Measurements from ENCODE around the gene ANXA11. TPM values are rescaled to one million over a fixed set of nuclear protein-coding genes. Genes with fewer than 3 reads are reported as not detected.

ANXA11 gene
- total and polyA plus RNA-seq, 2 experiments from 2014 or later = 42.3 to 70.0 TPM

DNA sequence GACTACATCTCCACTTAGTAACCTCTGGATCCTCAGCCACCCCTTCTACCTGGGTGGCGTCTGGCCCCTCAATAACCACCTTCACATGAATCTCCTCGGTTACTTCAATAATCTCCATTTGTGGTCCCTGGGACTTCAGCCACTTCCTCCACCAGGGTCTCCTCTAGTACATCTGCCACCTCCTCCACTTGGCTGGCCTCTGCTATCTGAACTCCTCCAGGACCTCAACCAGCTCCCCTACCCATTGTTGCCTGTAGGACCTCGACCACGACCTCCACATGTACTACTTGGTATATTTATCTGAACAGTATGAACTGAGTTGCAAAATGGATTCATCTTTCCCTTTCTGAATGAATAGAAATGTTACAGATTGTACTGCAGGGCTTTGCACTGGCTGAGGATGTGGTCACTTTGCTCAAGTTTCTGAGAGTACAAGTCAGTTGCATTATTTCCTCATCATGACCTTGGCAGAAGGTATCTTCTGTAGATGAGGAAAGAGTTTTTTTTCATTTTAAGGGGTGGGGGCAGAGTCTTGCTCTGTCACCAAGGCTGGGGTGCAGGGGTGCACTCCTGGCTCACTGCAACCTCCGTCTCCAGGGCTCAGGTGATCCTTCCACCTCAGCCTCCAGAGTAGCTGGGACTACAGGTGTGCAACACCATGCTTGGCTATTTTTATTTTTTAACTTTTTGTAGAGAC, 48.1 kb upstream of the ANXA11 start:
- DNase-seq (ENCODE audit: low spot score) (no peak), ATAC-seq (no peak)

DNA sequence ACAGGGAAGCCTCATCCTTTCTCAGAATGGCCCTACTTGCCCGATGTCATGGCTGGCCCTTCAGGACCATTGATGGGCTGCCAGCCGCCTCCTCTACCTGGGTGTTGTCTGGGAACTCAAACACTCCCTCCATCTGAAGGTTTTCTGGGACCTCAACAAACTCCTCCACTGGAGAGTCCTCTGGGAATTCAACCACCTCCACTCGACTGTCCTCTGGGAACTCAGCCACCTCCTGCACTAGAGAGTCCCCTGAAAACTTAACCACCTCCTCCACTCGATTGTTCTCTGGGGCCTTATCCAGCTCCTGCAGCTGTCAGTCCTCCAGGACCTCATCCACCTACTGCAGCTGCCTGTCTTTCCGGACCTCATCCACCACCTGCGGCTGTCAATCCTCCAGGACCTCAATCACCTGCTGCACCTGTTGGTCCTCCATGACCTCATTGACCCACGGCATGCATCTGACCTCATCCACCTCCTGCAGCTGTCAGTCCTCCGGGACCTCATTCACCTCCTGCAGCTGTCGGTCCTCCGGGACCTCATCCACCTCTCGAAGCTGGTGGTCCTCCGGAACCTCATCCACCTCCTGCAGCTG, 47.1 kb upstream of the ANXA11 start:
- DNase-seq (ENCODE audit: low spot score) (no peak), ATAC-seq (no peak)
- Histone ChIP-seq H4K20me1 (replicated peaks; ENCODE audit: insufficient read depth) (no peaks in the 10 kb centered on the region), H3K9me2 (ENCODE audit: insufficient read depth) (0 out of 2 replicates have a peak, but pooled peaks cover 3% of the 10 kb centered on the region), H3K36me3 (ENCODE audit: insufficient read depth) (no peaks in the 10 kb centered on the region), H3K4me3 (no peak overlapping the region), H3K4me2 (no peak overlapping the region), H3K79me2 (replicated peaks; ENCODE audit: insufficient read depth) (no peaks in the 10 kb centered on the region), H2AFZ (no peak overlapping the region), H3K27ac (ENCODE audit: low read depth) (no peak overlapping the region), H3K4me1 (ENCODE audit: insufficient read depth) (0 out of 2 replicates have a peak, but pooled peaks cover 5% of the 10 kb centered on the region), H3K27me3 (ENCODE audit: insufficient read depth) (no peaks in the 10 kb centered on the region), H3F3A (replicated peaks; ENCODE audit: low read depth) (no peaks in the 10 kb centered on the region)
- Mint-ChIP-seq H3K9me3 (no peaks in the 10 kb centered on the region; the same call in 2 of the 3 replicates), H3K36me3 (ENCODE audit: low read depth) (no peaks in the 10 kb centered on the region), H3K27ac (no peak overlapping the region), H3K27me3 (ENCODE audit: insufficient read depth, low read depth, poor library complexity) (peaks cover 6% of the 10 kb centered on the region), H3K4me3 (no peak overlapping the region), H3K4me1 (peaks cover 6% of the 10 kb centered on the region)
- TF ChIP-seq JUNB (IDR thresholded peaks at IDR 0.05; ENCODE audit: unreplicated experiment) = no peak
- TF ChIP-seq CREB1 (CRISPR knock-in tag; IDR thresholded peaks at IDR 0.05; ENCODE audit: low read depth) = no peak
- TF ChIP-seq, protein P1, sequence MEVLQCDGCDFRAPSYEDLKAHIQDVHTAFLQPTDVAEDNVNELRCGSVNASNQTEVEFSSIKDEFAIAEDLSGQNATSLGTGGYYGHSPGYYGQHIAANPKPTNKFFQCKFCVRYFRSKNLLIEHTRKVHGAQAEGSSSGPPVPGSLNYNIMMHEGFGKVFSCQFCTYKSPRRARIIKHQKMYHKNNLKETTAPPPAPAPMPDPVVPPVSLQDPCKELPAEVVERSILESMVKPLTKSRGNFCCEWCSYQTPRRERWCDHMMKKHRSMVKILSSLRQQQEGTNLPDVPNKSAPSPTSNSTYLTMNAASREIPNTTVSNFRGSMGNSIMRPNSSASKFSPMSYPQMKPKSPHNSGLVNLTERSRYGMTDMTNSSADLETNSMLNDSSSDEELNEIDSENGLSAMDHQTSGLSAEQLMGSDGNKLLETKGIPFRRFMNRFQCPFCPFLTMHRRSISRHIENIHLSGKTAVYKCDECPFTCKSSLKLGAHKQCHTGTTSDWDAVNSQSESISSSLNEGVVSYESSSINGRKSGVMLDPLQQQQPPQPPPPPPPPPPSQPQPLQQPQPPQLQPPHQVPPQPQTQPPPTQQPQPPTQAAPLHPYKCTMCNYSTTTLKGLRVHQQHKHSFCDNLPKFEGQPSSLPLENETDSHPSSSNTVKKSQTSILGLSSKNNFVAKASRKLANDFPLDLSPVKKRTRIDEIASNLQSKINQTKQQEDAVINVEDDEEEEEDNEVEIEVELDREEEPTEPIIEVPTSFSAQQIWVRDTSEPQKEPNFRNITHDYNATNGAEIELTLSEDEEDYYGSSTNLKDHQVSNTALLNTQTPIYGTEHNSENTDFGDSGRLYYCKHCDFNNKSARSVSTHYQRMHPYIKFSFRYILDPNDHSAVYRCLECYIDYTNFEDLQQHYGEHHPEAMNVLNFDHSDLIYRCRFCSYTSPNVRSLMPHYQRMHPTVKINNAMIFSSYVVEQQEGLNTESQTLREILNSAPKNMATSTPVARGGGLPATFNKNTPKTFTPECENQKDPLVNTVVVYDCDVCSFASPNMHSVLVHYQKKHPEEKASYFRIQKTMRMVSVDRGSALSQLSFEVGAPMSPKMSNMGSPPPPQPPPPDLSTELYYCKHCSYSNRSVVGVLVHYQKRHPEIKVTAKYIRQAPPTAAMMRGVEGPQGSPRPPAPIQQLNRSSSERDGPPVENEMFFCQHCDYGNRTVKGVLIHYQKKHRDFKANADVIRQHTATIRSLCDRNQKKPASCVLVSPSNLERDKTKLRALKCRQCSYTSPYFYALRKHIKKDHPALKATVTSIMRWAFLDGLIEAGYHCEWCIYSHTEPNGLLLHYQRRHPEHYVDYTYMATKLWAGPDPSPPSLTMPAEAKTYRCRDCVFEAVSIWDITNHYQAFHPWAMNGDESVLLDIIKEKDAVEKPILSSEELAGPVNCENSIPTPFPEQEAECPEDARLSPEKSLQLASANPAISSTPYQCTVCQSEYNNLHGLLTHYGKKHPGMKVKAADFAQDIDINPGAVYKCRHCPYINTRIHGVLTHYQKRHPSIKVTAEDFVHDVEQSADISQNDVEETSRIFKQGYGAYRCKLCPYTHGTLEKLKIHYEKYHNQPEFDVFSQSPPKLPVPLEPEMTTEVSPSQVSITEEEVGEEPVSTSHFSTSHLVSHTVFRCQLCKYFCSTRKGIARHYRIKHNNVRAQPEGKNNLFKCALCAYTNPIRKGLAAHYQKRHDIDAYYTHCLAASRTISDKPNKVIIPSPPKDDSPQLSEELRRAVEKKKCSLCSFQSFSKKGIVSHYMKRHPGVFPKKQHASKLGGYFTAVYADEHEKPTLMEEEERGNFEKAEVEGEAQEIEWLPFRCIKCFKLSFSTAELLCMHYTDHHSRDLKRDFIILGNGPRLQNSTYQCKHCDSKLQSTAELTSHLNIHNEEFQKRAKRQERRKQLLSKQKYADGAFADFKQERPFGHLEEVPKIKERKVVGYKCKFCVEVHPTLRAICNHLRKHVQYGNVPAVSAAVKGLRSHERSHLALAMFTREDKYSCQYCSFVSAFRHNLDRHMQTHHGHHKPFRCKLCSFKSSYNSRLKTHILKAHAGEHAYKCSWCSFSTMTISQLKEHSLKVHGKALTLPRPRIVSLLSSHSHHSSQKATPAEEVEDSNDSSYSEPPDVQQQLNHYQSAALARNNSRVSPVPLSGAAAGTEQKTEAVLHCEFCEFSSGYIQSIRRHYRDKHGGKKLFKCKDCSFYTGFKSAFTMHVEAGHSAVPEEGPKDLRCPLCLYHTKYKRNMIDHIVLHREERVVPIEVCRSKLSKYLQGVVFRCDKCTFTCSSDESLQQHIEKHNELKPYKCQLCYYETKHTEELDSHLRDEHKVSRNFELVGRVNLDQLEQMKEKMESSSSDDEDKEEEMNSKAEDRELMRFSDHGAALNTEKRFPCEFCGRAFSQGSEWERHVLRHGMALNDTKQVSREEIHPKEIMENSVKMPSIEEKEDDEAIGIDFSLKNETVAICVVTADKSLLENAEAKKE (CRISPR knock-in tag; IDR thresholded peaks at IDR 0.05) = no peak

More for the DNA sequence above, 48.1 kb upstream of the ANXA11 start:
- Histone ChIP-seq H3K4me2 (no peak overlapping the region), H3K4me3 (no peak overlapping the region), H3F3A (replicated peaks; ENCODE audit: low read depth) (no peaks in the 10 kb centered on the region), H3K36me3 (ENCODE audit: insufficient read depth) (no peaks in the 10 kb centered on the region), H3K79me2 (replicated peaks; ENCODE audit: insufficient read depth) (no peaks in the 10 kb centered on the region), H2AFZ (no peak overlapping the region), H3K4me1 (ENCODE audit: insufficient read depth) (0 out of 2 replicates have a peak, but pooled peaks cover 5% of the 10 kb centered on the region), H4K20me1 (replicated peaks; ENCODE audit: insufficient read depth) (no peaks in the 10 kb centered on the region), H3K9me2 (ENCODE audit: insufficient read depth) (0 out of 2 replicates have a peak, but pooled peaks cover 3% of the 10 kb centered on the region), H3K27me3 (ENCODE audit: insufficient read depth) (no peaks in the 10 kb centered on the region), H3K27ac (ENCODE audit: low read depth) (no peak overlapping the region)
- Mint-ChIP-seq H3K4me1 (peaks cover 6% of the 10 kb centered on the region), H3K9me3 (no peaks in the 10 kb centered on the region; the same call in 2 of the 3 replicates), H3K36me3 (ENCODE audit: low read depth) (no peaks in the 10 kb centered on the region), H3K27ac (no peak overlapping the region), H3K4me3 (no peak overlapping the region), H3K27me3 (ENCODE audit: insufficient read depth, low read depth, poor library complexity) (peaks cover 6% of the 10 kb centered on the region)
- TF ChIP-seq ZNF331 (CRISPR knock-in tag; IDR thresholded peaks at IDR 0.05; ENCODE audit: low read depth) (no peak), POLR2AphosphoS5 (IDR thresholded peaks at IDR 0.05; ENCODE audit: low read depth) (no peak), EZH2phosphoT487 (IDR thresholded peaks at IDR 0.05; ENCODE audit: unreplicated experiment) (no peak), STAT1 (IDR thresholded peaks at IDR 0.05; ENCODE audit: unreplicated experiment) (no peak), JUNB (IDR thresholded peaks at IDR 0.05; ENCODE audit: unreplicated experiment) (no peak), ZNF114 (CRISPR knock-in tag; IDR thresholded peaks at IDR 0.05) (no peak), NANOG (IDR thresholded peaks at IDR 0.05; ENCODE audit: borderline replicate concordance) (no peak), CREB1 (CRISPR knock-in tag; IDR thresholded peaks at IDR 0.05; ENCODE audit: low read depth) (no peak)
- TF ChIP-seq, protein P2, sequence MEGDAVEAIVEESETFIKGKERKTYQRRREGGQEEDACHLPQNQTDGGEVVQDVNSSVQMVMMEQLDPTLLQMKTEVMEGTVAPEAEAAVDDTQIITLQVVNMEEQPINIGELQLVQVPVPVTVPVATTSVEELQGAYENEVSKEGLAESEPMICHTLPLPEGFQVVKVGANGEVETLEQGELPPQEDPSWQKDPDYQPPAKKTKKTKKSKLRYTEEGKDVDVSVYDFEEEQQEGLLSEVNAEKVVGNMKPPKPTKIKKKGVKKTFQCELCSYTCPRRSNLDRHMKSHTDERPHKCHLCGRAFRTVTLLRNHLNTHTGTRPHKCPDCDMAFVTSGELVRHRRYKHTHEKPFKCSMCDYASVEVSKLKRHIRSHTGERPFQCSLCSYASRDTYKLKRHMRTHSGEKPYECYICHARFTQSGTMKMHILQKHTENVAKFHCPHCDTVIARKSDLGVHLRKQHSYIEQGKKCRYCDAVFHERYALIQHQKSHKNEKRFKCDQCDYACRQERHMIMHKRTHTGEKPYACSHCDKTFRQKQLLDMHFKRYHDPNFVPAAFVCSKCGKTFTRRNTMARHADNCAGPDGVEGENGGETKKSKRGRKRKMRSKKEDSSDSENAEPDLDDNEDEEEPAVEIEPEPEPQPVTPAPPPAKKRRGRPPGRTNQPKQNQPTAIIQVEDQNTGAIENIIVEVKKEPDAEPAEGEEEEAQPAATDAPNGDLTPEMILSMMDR (conservative IDR thresholded peaks at IDR 0.05; ENCODE audit: low read depth in 2 of 2) = no peak
- TF ChIP-seq, protein P3, sequence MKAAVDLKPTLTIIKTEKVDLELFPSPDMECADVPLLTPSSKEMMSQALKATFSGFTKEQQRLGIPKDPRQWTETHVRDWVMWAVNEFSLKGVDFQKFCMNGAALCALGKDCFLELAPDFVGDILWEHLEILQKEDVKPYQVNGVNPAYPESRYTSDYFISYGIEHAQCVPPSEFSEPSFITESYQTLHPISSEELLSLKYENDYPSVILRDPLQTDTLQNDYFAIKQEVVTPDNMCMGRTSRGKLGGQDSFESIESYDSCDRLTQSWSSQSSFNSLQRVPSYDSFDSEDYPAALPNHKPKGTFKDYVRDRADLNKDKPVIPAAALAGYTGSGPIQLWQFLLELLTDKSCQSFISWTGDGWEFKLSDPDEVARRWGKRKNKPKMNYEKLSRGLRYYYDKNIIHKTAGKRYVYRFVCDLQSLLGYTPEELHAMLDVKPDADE (IDR thresholded peaks at IDR 0.05) = no peak

Measured in GM23338 (cell line).